HepG2 (cell line): Measurements from ENCODE around the gene ZNF285. TPM values are rescaled to one million over a fixed set of nuclear protein-coding genes. Genes with fewer than 3 reads are reported as not detected.

ENCODE experiments used
- ATAC-seq: fragments of 200-7000 bp; cut with Tn5 transposase; 3 replicates; pipeline ENCODE4 v1.9.1; 2020; ENCODE audit warnings: mild to moderate bottlenecking, moderate library complexity
- BruUV-seq: library from RNA; stranded (reverse); fragments of 400-500 nt; replicated peaks from 2 replicates; lab custom pipeline; 2021; lab: Mats Ljungman, UMichigan
- CTCF ChIA-PET: fragments of 300-600 bp; formaldehyde crosslinking; extraction: SDS; loops from one replicate; lab custom pipeline; 2021; ENCODE audit warnings: low total read pairs, inconsistent platforms, low intra/inter-chr PET ratio; lab: Yijun Ruan, JAX
- POLR2A ChIA-PET: fragments of 350-600 bp; sonication (Branson Sonifier 250); formaldehyde crosslinking; loops from one replicate; lab custom pipeline; 2020; ENCODE audit warnings: antibody characterized with exemption, inconsistent platforms; lab: Yijun Ruan, JAX
- DNase-seq: peaks from one replicate; pipeline ENCODE4 v3.0.0-alpha.2; 2015; ENCODE audit warnings: low spot score
- FAIRE-seq: peaks from 3 replicates; lab custom pipeline; 2011; peaks lifted over from hg19 to GRCh38; lab: Jason Lieb, UNC
- H2AFZ ChIP-seq: one replicate; pipeline ENCODE4 v1.6.1; 2011; ENCODE audit warnings: low read length, inconsistent platforms
- H3K27ac ChIP-seq: fragments of 300-600 bp; 3 replicates; pipeline ENCODE4 v1.8.0; 2011; ENCODE audit warnings: mixed run types, mild to moderate bottlenecking, mixed read lengths, low read length, inconsistent platforms; ENCODE audit not compliant: insufficient read depth; ENCODE audit errors: extremely low read length
- H3K27me3 ChIP-seq, 2 experiments: fragments of 200-600 bp in 1 of 2; 2 replicates in 1 of 2; 3 replicates in 1 of 2; pipeline versions ENCODE4 v1.6.0 to v1.8.0; 2011; ENCODE audit warnings: low read length in 2 of 2, mild to moderate bottlenecking in 2 of 2, moderate library complexity in 2 of 2, inconsistent platforms in 1 of 2; ENCODE audit not compliant: insufficient read depth in 2 of 2, control insufficient read depth in 1 of 2
- H3K36me3 ChIP-seq, 2 experiments: fragments of 200-600 bp in 1 of 2; replicated peaks in 1 of 2; 2 replicates in 1 of 2; 3 replicates in 1 of 2; pipeline versions ENCODE4 v1.5.1 to v1.8.0; 2011; ENCODE audit warnings: low read length in 2 of 2, inconsistent platforms in 1 of 2; ENCODE audit not compliant: insufficient read depth in 2 of 2, control insufficient read depth in 1 of 2
- H3K4me1 ChIP-seq: 2 replicates; pipeline ENCODE4 v1.5.1; 2012; ENCODE audit warnings: low read length, inconsistent platforms; ENCODE audit not compliant: insufficient read depth
- H3K4me2 ChIP-seq: 2 replicates; pipeline ENCODE4 v1.6.0; 2011; ENCODE audit warnings: low read depth, low read length, inconsistent platforms
- H3K4me3 ChIP-seq, 3 experiments: fragments of 200-600 bp in 1 of 3; sonication (generic), shearing (Covaris generic) in 1 of 3; replicated peaks in 1 of 3; 2 replicates each; pipeline ENCODE4 v1.5.1; 2011 to 2016; ENCODE audit warnings: low read length in 3 of 3, inconsistent platforms in 2 of 3, low read depth in 2 of 3, mild to moderate bottlenecking in 2 of 3, control low read depth in 1 of 3, mixed read lengths in 1 of 3; ENCODE audit not compliant: insufficient read depth in 1 of 3
- H3K79me2 ChIP-seq: one replicate; pipeline ENCODE4 v1.6.1; 2011; ENCODE audit warnings: low read length, inconsistent platforms; ENCODE audit not compliant: insufficient read depth
- H3K9ac ChIP-seq: 2 replicates; pipeline ENCODE4 v1.6.0; 2011; ENCODE audit warnings: mild to moderate bottlenecking, low read depth, low read length, inconsistent platforms; ENCODE audit not compliant: insufficient read depth
- H3K9me3 ChIP-seq: 2 replicates; pipeline ENCODE4 v1.5.1; 2012; ENCODE audit warnings: mild to moderate bottlenecking, low read length
- H4K20me1 ChIP-seq: 2 replicates; pipeline ENCODE4 v1.6.0; 2011; ENCODE audit warnings: inconsistent platforms, mild to moderate bottlenecking, low read length, moderate library complexity; ENCODE audit not compliant: insufficient read depth
- BHLHE40 ChIP-seq: IDR thresholded peaks from 2 replicates; pipeline ENCODE4 v1.6.1; 2011; ENCODE audit warnings: low read length, improper control_type of control experiment
- HOXA5 ChIP-seq: sonication (generic); formaldehyde crosslinking; IDR thresholded peaks from 2 replicates; pipeline ENCODE4 v1.4.0; 2020; ENCODE audit warnings: missing genetic modification reagents
- KMT2A ChIP-seq: sonication (generic); formaldehyde crosslinking; IDR thresholded peaks from 2 replicates; pipeline ENCODE4 v1.4.0; 2020; ENCODE audit warnings: missing genetic modification reagents
- POLR2G ChIP-seq: fragments of 200-400 bp; formaldehyde crosslinking; IDR thresholded peaks from 2 replicates; pipeline ENCODE4 v1.6.1; 2018; ENCODE audit warnings: mild to moderate bottlenecking, low read depth, low read length, moderate library complexity
- SIX1 ChIP-seq: sonication (generic); formaldehyde crosslinking; IDR thresholded peaks from 2 replicates; pipeline ENCODE4 v1.4.0; 2020; ENCODE audit warnings: missing genetic modification reagents, borderline replicate concordance
- STAT5B ChIP-seq: sonication (generic); formaldehyde crosslinking; IDR thresholded peaks from 2 replicates; pipeline ENCODE4 v1.4.0; 2020; ENCODE audit warnings: missing genetic modification reagents
- YY1 ChIP-seq: IDR thresholded peaks from 2 replicates; pipeline ENCODE4 v1.6.1; 2011; ENCODE audit warnings: low read length, low read depth, moderate library complexity, mild to moderate bottlenecking; ENCODE audit not compliant: insufficient read depth, insufficient replicate concordance
- ZBTB25 ChIP-seq: IDR thresholded peaks from 2 replicates; pipeline ENCODE4 v1.6.1; 2018; ENCODE audit warnings: missing genetic modification reagents
- ZFP90 ChIP-seq: sonication (generic); formaldehyde crosslinking; IDR thresholded peaks from 2 replicates; pipeline ENCODE4 v1.8.0; 2022; ENCODE audit warnings: missing genetic modification reagents, mild to moderate bottlenecking, inconsistent platforms, borderline replicate concordance
- ZMYM4 ChIP-seq: sonication (generic); formaldehyde crosslinking; IDR thresholded peaks from 2 replicates; pipeline ENCODE4 v1.8.1; 2023; ENCODE audit warnings: mild to moderate bottlenecking, missing genetic modification reagents
- ZNF263 ChIP-seq: sonication (generic); formaldehyde crosslinking; IDR thresholded peaks from 2 replicates; pipeline ENCODE4 v1.4.0; 2020; ENCODE audit warnings: missing genetic modification reagents
- ZNF33B ChIP-seq: sonication (generic); formaldehyde crosslinking; IDR thresholded peaks from 2 replicates; pipeline ENCODE4 v1.5.1; 2020; ENCODE audit warnings: mild to moderate bottlenecking, missing genetic modification reagents
- ZNF619 ChIP-seq: sonication (generic); formaldehyde crosslinking; IDR thresholded peaks from 2 replicates; pipeline ENCODE4 v1.4.0; 2020; ENCODE audit warnings: mild to moderate bottlenecking, missing genetic modification reagents
- ZNF646 ChIP-seq: sonication (generic); formaldehyde crosslinking; IDR thresholded peaks from 2 replicates; pipeline ENCODE4 v1.9.0; 2021; ENCODE audit warnings: mild to moderate bottlenecking, missing genetic modification reagents
- WGBS: methylation state at CpG from one replicate; pipeline ENCODE4 v1.1.6; 2017; ENCODE audit warnings: low lambda C conversion rate; 5-methylcytosine and 5-hydroxymethylcytosine counted together
- in situ Hi-C: cut with HindIII; loops from 2 replicates; pipeline ENCODE4 v1.10.0; 2017; ENCODE audit warnings: low pct_unique_long_range_greater_than_20kb; ENCODE audit not compliant: extremely low pct_ligation_motif_present
- intact Hi-C: fragments of 100-400 bp; cut with micrococcal nuclease; formaldehyde crosslinking; loops from one replicate; pipeline ENCODE4 v1.10.0; 2022; ENCODE audit not compliant: unreplicated experiment
- polyA plus RNA-seq, 8 experiments: library from polyadenylated mRNA; depleted of rRNA in 3 of 8; stranded (reverse) in 7 of 8; unstranded in 1 of 8; fragments of >200 nt; fragmentation: Illumina TruSeq in 4 of 8; extraction: Trizol in 4 of 8; gene quantifications; 2 replicates each; pipeline versions ENCODE4 v1.2.1 to v1.2.3, GENCODE V29; 2011 to 2016; ENCODE audit warnings: low read depth in 4 of 8, missing spikeins in 1 of 8, mixed read lengths in 1 of 8; ENCODE audit not compliant: insufficient read depth in 1 of 8
- total RNA-seq, 5 experiments: library from RNA; depleted of rRNA; stranded (reverse); fragments of >200 nt; fragmentation: Illumina TruSeq; extraction: Trizol; gene quantifications; 2 replicates each; pipeline ENCODE4 v1.2.3, GENCODE V29; 2016; ENCODE audit warnings: low read depth in 1 of 5

Gene ZNF285
- total and polyA plus RNA-seq, 2 of the 13 experiments (the other 11 are each of a cell fraction or from before 2014, with no cell fraction given) = 0.82 to 1.7 TPM

GRCh38 chr19:44367024-44367423 is 34.4 kb downstream of the ZNF285 start (continued):
- TF ChIP-seq ZNF646 (CRISPR knock-in tag) = no peak
- no peak for TF ChIP-seq BHLHE40

- Histone ChIP-seq H4K20me1 (no peaks in the 10 kb centered on the region), H3K27me3 (no peaks in the 10 kb centered on the region; a peak in 2 of 5 replicates), H3K4me2 (peak within 1 kb of the TSS; percentile 75), H3K9ac (peak within 1 kb of the TSS; percentile 76), H2AFZ (peak within 1 kb of the TSS; percentile 74), H3K79me2 (no peaks in the 10 kb centered on the region), H3K36me3 (no peaks in the 10 kb centered on the region), H3K9me3 (0 out of 2 replicates have a peak, but pooled peaks cover 3% of the 10 kb centered on the region), H3K27ac (peak within 1 kb of the TSS; percentile 7), H3K4me3 (peak within 1 kb of the TSS; percentile 74 to 84 (median 82)), H3K4me1 (peaks cover 14% of the 10 kb centered on the region)
- CTCF ChIA-PET = no interaction called here
- 13% methylated on average over 29 of the region's 38 CpGs for WGBS
- no TSS peak for BruUV-seq
- POLR2A ChIA-PET = interaction anchor here (1.2 to 2.0 kb wide), 2 partner anchors 144 to 192 kb away, joined by 4 to 8 read pairs; partner anchors contain the start of genes ZNF180 and ZNF226
- peak; percentile 96 for FAIRE-seq
- DNase-seq = peak; percentile 94
- in situ Hi-C loops (no loop called here), intact Hi-C loops (no loop called here)
- ATAC-seq = peak; percentile 100
- TF ChIP-seq POLR2G (peak; percentile 76), ZNF33B (CRISPR knock-in tag) (no peak), SIX1 (no peak), ZNF619 (CRISPR knock-in tag) (no peak), ZFP90 (CRISPR knock-in tag) (no peak; the same call in 1 of the 2 replicates), ZNF263 (CRISPR knock-in tag) (peak; percentile 57; the same call in 1 of the 2 replicates), STAT5B (CRISPR knock-in tag) (no peak), ZMYM4 (CRISPR knock-in tag) (peak; percentile 69), KMT2A (CRISPR knock-in tag) (peak; percentile 75; the same call in 1 of the 2 replicates), ZBTB25 (CRISPR knock-in tag) (no peak; the same call in 1 of the 2 replicates), HOXA5 (CRISPR knock-in tag) (0 out of 2 replicates have a peak, but pooled peaks have one; percentile 34), YY1 (peak; percentile 27)
Measured at GRCh38 chr19:44356383-44357111, 44.9 kb downstream of the ZNF285 start, which contains the start of gene ZNF112. ZNF112 (minus strand) TSS chr19:44356680; CDS start chr19:44340539, 16,141 bp downstream.
